Effector memory CD8-positive, alpha-beta T cell (primary cell): ENCODE data around the gene TRABD2B.

Source experiments
- ATAC-seq: fragments of 150-1000 bp; cut with Tn5 transposase; replicated peaks from 2 replicates; pipeline ENCODE4 v1.10.0; 2021; ENCODE audit warnings: mild to moderate bottlenecking, moderate library complexity
- DNase-seq, 3 experiments: peaks; one replicate each; pipeline ENCODE4 v3.0.0; 2021
- H3K27ac Mint-ChIP-seq, 2 donors: one replicate each; pipeline ENCODE4 v1.8.0; 2022; ENCODE audit warnings: mild to moderate bottlenecking in 2 of 2, mixed read lengths in 2 of 2, moderate library complexity in 2 of 2
- H3K27me3 Mint-ChIP-seq, 2 donors: one replicate each; pipeline ENCODE4 v1.8.0; 2022; ENCODE audit warnings: mixed read lengths in 2 of 2
- H3K36me3 Mint-ChIP-seq: one replicate; pipeline ENCODE4 v1.8.0; 2022; ENCODE audit warnings: mild to moderate bottlenecking, moderate library complexity, mixed read lengths; ENCODE audit not compliant: insufficient read depth
- H3K4me1 Mint-ChIP-seq, 2 donors: one replicate each; pipeline ENCODE4 v1.8.0; 2022; ENCODE audit warnings: low read depth in 2 of 2, mixed read lengths in 2 of 2
- H3K4me3 Mint-ChIP-seq, 2 donors: one replicate each; pipeline ENCODE4 v1.8.0; 2022; ENCODE audit warnings: mild to moderate bottlenecking in 2 of 2, mixed read lengths in 2 of 2, moderate library complexity in 2 of 2
- H3K9me3 Mint-ChIP-seq, 2 donors: one replicate each; pipeline ENCODE4 v1.8.0; 2022; ENCODE audit warnings: mixed read lengths in 2 of 2

The TRABD2B gene

GRCh38 chr1:47772281-47772680 lies 224.9 kb downstream of the TRABD2B start:
- Mint-ChIP-seq H3K4me1 (no peaks in the 10 kb centered on the region), H3K27ac (no peak overlapping the region), H3K27me3 (peaks cover 24 to 60% of the 10 kb centered on the region in 2 donors), H3K36me3 (no peaks in the 10 kb centered on the region), H3K4me3 (no peak overlapping the region), H3K9me3 (no peaks in the 10 kb centered on the region)
- ATAC-seq (no peak), DNase-seq (no peak)

GRCh38 chr1:47771751-47772150 lies 225.4 kb downstream of the TRABD2B start:
- no peak overlapping the region for H3K4me3 Mint-ChIP-seq
- ATAC-seq (no peak), DNase-seq (no peak)
- no peaks in the 10 kb centered on the region for H3K9me3 Mint-ChIP-seq
- no peaks in the 10 kb centered on the region for H3K36me3 Mint-ChIP-seq
- H3K4me1 Mint-ChIP-seq = no peaks in the 10 kb centered on the region
- H3K27me3 Mint-ChIP-seq = peaks cover 28 to 56% of the 10 kb centered on the region in 2 donors
- no peak overlapping the region for H3K27ac Mint-ChIP-seq

- H3K9me3 Mint-ChIP-seq = no peaks in the 10 kb centered on the region
- no peaks in the 10 kb centered on the region for H3K36me3 Mint-ChIP-seq
- no peak overlapping the region for H3K4me3 Mint-ChIP-seq
- ATAC-seq (no peak), DNase-seq (no peak)
- peaks cover 39 to 57% of the 10 kb centered on the region in 2 donors for H3K27me3 Mint-ChIP-seq
- H3K27ac Mint-ChIP-seq = no peak overlapping the region
- no peaks in the 10 kb centered on the region for H3K4me1 Mint-ChIP-seq
Measured at GRCh38 chr1:47769983-47770382, 227.2 kb downstream of the TRABD2B start.

- Mint-ChIP-seq H3K27ac (no peak overlapping the region), H3K27me3 (peaks cover 39 to 58% of the 10 kb centered on the region in 2 donors), H3K4me1 (no peaks in the 10 kb centered on the region), H3K4me3 (no peak overlapping the region), H3K9me3 (no peaks in the 10 kb centered on the region), H3K36me3 (no peaks in the 10 kb centered on the region)
- ATAC-seq = no peak
- no peak for DNase-seq
Measured at GRCh38 chr1:47769295-47769694, 227.9 kb downstream of the TRABD2B start.

GRCh38 chr1:47767741-47768100 lies 229.5 kb downstream of the TRABD2B start:
- ATAC-seq (no peak), DNase-seq (no peak)
- Mint-ChIP-seq H3K27me3 (peaks cover 39 to 42% of the 10 kb centered on the region in 2 donors), H3K4me3 (no peak overlapping the region), H3K36me3 (no peaks in the 10 kb centered on the region), H3K9me3 (no peaks in the 10 kb centered on the region), H3K27ac (no peak overlapping the region), H3K4me1 (no peaks in the 10 kb centered on the region)

- Mint-ChIP-seq H3K36me3 (no peaks in the 10 kb centered on the region), H3K4me3 (no peak overlapping the region), H3K4me1 (no peaks in the 10 kb centered on the region), H3K27me3 (peaks cover 35 to 43% of the 10 kb centered on the region in 2 donors), H3K27ac (no peak overlapping the region), H3K9me3 (no peaks in the 10 kb centered on the region)
- ATAC-seq = no peak
- no peak for DNase-seq
Measured at GRCh38 chr1:47766832-47767740, 230.1 kb downstream of the TRABD2B start.

- no peak overlapping the region for H3K27ac Mint-ChIP-seq
- H3K27me3 Mint-ChIP-seq = peaks cover 30 to 43% of the 10 kb centered on the region in 2 donors
- ATAC-seq = no peak
- DNase-seq = no peak
- H3K4me1 Mint-ChIP-seq = no peaks in the 10 kb centered on the region
- H3K9me3 Mint-ChIP-seq = no peaks in the 10 kb centered on the region
- no peak overlapping the region for H3K4me3 Mint-ChIP-seq
- H3K36me3 Mint-ChIP-seq = no peaks in the 10 kb centered on the region
Measured at GRCh38 chr1:47765742-47766485, 231.3 kb downstream of the TRABD2B start.

- no peak overlapping the region for H3K4me3 Mint-ChIP-seq
- no peaks in the 10 kb centered on the region for H3K4me1 Mint-ChIP-seq
- ATAC-seq = no peak
- no peaks in the 10 kb centered on the region for H3K9me3 Mint-ChIP-seq
- peaks cover 29 to 41% of the 10 kb centered on the region in 2 donors for H3K27me3 Mint-ChIP-seq
- H3K27ac Mint-ChIP-seq = no peak overlapping the region
- H3K36me3 Mint-ChIP-seq = no peaks in the 10 kb centered on the region
- no peak for DNase-seq
Measured at GRCh38 chr1:47765236-47765635, 231.9 kb downstream of the TRABD2B start.

- Mint-ChIP-seq H3K36me3 (no peaks in the 10 kb centered on the region), H3K27ac (no peak overlapping the region), H3K27me3 (peaks cover 36 to 45% of the 10 kb centered on the region in 2 donors), H3K4me3 (no peak overlapping the region), H3K4me1 (no peaks in the 10 kb centered on the region), H3K9me3 (no peaks in the 10 kb centered on the region)
- DNase-seq (no peak), ATAC-seq (no peak)
Measured at GRCh38 chr1:47764461-47765046, 232.6 kb downstream of the TRABD2B start.

GRCh38 chr1:47763591-47764171 lies 233.5 kb downstream of the TRABD2B start:
- H3K4me3 Mint-ChIP-seq = no peak overlapping the region
- ATAC-seq (no peak), DNase-seq (no peak)
- H3K36me3 Mint-ChIP-seq = no peaks in the 10 kb centered on the region
- H3K27ac Mint-ChIP-seq = no peak overlapping the region
- H3K4me1 Mint-ChIP-seq = no peaks in the 10 kb centered on the region
- H3K9me3 Mint-ChIP-seq = no peaks in the 10 kb centered on the region
- peaks cover 42 to 51% of the 10 kb centered on the region in 2 donors for H3K27me3 Mint-ChIP-seq

GRCh38 chr1:47761974-47762373 lies 235.2 kb downstream of the TRABD2B start:
- ATAC-seq (no peak), DNase-seq (no peak)
- no peaks in the 10 kb centered on the region for H3K9me3 Mint-ChIP-seq
- peaks cover 43 to 56% of the 10 kb centered on the region in 2 donors for H3K27me3 Mint-ChIP-seq
- H3K27ac Mint-ChIP-seq = no peak overlapping the region
- no peak overlapping the region for H3K4me3 Mint-ChIP-seq
- no peaks in the 10 kb centered on the region for H3K36me3 Mint-ChIP-seq
- no peaks in the 10 kb centered on the region for H3K4me1 Mint-ChIP-seq

GRCh38 chr1:47761201-47761930 lies 235.8 kb downstream of the TRABD2B start:
- DNase-seq = no peak
- no peak for ATAC-seq

More at GRCh38 chr1:47761201-47761930, 235.8 kb downstream of the TRABD2B start:
- Mint-ChIP-seq H3K27me3 (peaks cover 43 to 62% of the 10 kb centered on the region in 2 donors), H3K27ac (no peak overlapping the region), H3K36me3 (no peaks in the 10 kb centered on the region), H3K4me3 (no peak overlapping the region), H3K4me1 (no peaks in the 10 kb centered on the region), H3K9me3 (no peaks in the 10 kb centered on the region)
